22Rv1 (cell line): ENCODE measurements around the gene BIRC7.
A peak's percentile ranks its signal among the peaks of the same experiment; 100 is the strongest.

Source experiments
- H3K27ac ChIP-seq: fragments of 450-650 bp; 2 replicates; pipeline ENCODE4 v1.5.1; 2017
- ZFX ChIP-seq: fragments of 450-650 bp; IDR thresholded peaks from 2 replicates; pipeline ENCODE4 v1.6.1; 2017; ENCODE audit warnings: antibody characterized with exemption, borderline replicate concordance
- TF ChIP-seq, protein P1 (sequence below): fragments of 450-650 bp; IDR thresholded peaks from 2 replicates; pipeline ENCODE4 v1.5.1; 2017; ENCODE audit warnings: mild to moderate bottlenecking

Gene BIRC7

GRCh38 chr20:63226042-63226943 is 9.4 kb upstream of the BIRC7 start:
- TF ChIP-seq ZFX: no peak
- TF ChIP-seq, protein P1, sequence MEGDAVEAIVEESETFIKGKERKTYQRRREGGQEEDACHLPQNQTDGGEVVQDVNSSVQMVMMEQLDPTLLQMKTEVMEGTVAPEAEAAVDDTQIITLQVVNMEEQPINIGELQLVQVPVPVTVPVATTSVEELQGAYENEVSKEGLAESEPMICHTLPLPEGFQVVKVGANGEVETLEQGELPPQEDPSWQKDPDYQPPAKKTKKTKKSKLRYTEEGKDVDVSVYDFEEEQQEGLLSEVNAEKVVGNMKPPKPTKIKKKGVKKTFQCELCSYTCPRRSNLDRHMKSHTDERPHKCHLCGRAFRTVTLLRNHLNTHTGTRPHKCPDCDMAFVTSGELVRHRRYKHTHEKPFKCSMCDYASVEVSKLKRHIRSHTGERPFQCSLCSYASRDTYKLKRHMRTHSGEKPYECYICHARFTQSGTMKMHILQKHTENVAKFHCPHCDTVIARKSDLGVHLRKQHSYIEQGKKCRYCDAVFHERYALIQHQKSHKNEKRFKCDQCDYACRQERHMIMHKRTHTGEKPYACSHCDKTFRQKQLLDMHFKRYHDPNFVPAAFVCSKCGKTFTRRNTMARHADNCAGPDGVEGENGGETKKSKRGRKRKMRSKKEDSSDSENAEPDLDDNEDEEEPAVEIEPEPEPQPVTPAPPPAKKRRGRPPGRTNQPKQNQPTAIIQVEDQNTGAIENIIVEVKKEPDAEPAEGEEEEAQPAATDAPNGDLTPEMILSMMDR: no peak
- H3K27ac ChIP-seq: no peak overlapping the region

- H3K27ac ChIP-seq: no peak overlapping the region
These were observed 8.4 kb upstream of the BIRC7 start for GRCh38 chr20:63227260-63227659.

GRCh38 chr20:63228806-63229205 is 6.9 kb upstream of the BIRC7 start:
- H3K27ac ChIP-seq: no peak overlapping the region
- TF ChIP-seq, protein P1: no peak
- no peak for TF ChIP-seq ZFX

More at GRCh38 chr20:63227260-63227659, 8.4 kb upstream of the BIRC7 start:
- TF ChIP-seq, protein P1: no peak

DNA sequence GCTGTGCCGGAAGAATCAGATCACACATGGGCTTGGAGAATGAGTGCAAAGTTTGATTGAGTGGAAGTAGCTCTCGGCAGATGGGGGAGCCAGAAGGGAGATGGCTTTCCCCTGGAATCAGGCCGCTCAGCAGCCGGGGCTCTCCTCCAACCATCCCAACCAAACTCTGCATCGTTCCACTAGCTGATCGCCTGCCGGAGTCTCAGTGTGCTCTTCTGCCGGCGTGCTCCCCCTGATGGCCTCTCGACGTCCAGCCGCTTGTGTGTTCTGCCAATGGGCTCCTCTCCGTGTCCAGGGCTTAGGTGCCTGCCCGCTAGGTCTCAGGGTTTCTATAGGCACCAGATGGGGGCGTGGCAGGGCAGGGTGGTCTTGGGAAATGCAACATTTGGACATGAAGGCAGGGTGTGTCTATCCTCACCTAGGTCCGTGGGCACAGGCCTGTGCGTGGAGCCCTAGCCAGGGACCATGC is 4.9 kb upstream of the BIRC7 start:
- TF ChIP-seq ZFX: no peak
- TF ChIP-seq, protein P1: peak; percentile 78
- H3K27ac ChIP-seq: no peak overlapping the region

- no peak overlapping the region for H3K27ac ChIP-seq
These were observed 3.3 kb upstream of the BIRC7 start for GRCh38 chr20:63232235-63233060.

GRCh38 chr20:63233061-63233344 is 2.7 kb upstream of the BIRC7 start:
- H3K27ac ChIP-seq: no peak overlapping the region
- no peak for TF ChIP-seq ZFX
- TF ChIP-seq, protein P1: no peak

More at GRCh38 chr20:63232235-63233060, 3.3 kb upstream of the BIRC7 start:
- TF ChIP-seq, protein P1: no peak
- TF ChIP-seq ZFX: no peak
